Eye (tissue), 1 donor: Measurements from ENCODE around the gene SAP30BP.

Experiments used
- DNase-seq: peaks from one replicate; pipeline ENCODE4 v3.0.0-alpha.2; 2015

The SAP30BP gene

GRCh38 chr17:75722542-75723095 lies 55.5 kb downstream of the SAP30BP start:
- DNase-seq = no peak

- no peak for DNase-seq
These were observed 56.2 kb downstream of the SAP30BP start for GRCh38 chr17:75723171-75723930.

GRCh38 chr17:75724016-75725003 lies 57.2 kb downstream of the SAP30BP start:
- no peak for DNase-seq

- DNase-seq = no peak
These were observed 58.4 kb downstream of the SAP30BP start for GRCh38 chr17:75725504-75725903.

GRCh38 chr17:75727391-75727790 lies 60.3 kb downstream of the SAP30BP start:
- no peak for DNase-seq

- no peak for DNase-seq
These were observed 62.2 kb downstream of the SAP30BP start for GRCh38 chr17:75729351-75729750.

- no peak for DNase-seq
These were observed 62.9 kb downstream of the SAP30BP start for GRCh38 chr17:75730065-75730464.

- DNase-seq = no peak
These were observed 64.1 kb downstream of the SAP30BP start for GRCh38 chr17:75731086-75731715.

GRCh38 chr17:75731716-75732498 lies 64.8 kb downstream of the SAP30BP start:
- no peak for DNase-seq

- no peak for DNase-seq
These were observed 66.3 kb downstream of the SAP30BP start for GRCh38 chr17:75733471-75733870.

- DNase-seq = no peak
These were observed 67.6 kb downstream of the SAP30BP start for GRCh38 chr17:75734674-75735294.

- DNase-seq = no peak
These were observed 69.2 kb downstream of the SAP30BP start for GRCh38 chr17:75736173-75736835.

GRCh38 chr17:75737133-75737962 lies 70.2 kb downstream of the SAP30BP start:
- DNase-seq = no peak

GRCh38 chr17:75738218-75738802 lies 71.2 kb downstream of the SAP30BP start:
- DNase-seq = peak; percentile 14

GRCh38 chr17:75739174-75739573 lies 72.0 kb downstream of the SAP30BP start:
- no peak for DNase-seq

GRCh38 chr17:75739801-75740200 lies 72.7 kb downstream of the SAP30BP start:
- no peak for DNase-seq

GRCh38 chr17:75740215-75740614 lies 73.1 kb downstream of the SAP30BP start:
- no peak for DNase-seq

- no peak for DNase-seq
These were observed 73.5 kb downstream of the SAP30BP start for GRCh38 chr17:75740631-75741077.

- DNase-seq = no peak
These were observed 75.2 kb downstream of the SAP30BP start for GRCh38 chr17:75742337-75742736.
